GM15510 (cell line): ENCODE measurements around the gene MAP3K15.
A peak's percentile ranks its signal among the peaks of the same experiment; 100 is the strongest.

Source experiments
- POLR2A ChIP-seq: IDR thresholded peaks from 3 replicates; pipeline ENCODE4 v1.6.1; 2011; ENCODE audit warnings: borderline replicate concordance; ENCODE audit not compliant: insufficient read length; ENCODE audit errors: extremely low read depth

MAP3K15 gene

DNA sequence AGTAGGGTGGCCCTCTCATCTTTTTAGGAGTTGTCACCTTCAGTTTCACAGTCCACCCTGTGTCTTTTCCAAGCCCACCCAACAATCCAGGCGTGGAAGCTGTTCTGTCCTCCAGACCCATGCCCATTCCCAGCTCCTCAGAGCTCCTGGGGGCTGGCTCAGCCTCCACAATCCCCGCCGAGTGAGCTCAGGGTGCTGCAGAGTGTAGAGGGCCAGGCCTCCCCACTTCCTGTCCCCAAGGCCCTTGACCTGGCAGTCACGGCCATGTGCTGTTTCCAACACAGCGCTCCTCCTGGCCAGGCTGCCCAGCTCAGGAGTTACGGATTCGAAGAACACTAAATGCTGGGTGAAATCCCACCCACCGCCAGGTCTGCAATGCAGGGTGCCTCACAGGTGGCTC lies 139.8 kb downstream of the MAP3K15 start:
- no peak for TF ChIP-seq POLR2A

DNA sequence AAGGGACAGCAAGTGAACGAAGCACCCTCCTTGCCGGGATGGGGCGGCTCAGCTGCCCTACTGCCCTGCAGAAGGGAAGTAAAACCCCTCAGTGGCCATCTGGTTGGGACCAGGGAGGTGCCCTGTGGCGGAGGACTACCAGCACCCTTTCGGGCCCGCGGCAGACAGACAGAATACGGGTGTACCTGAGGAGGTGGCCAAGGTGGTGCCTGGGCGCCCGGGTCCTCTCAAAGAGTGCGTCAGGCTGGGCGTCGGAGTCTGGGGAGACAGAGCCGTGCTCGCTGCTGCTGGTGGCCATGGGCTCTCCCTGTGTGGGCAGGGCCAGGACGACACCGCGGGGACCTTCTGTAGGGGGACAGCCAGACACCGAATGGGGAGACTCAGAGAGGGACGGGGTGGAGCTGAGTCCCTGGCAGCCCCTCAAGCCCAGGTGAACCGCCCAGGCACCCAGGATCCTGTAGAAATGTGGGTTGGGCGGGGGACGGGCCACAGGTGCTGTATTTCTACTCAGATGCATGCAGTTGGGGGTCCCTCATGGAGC lies 141.9 kb downstream of the MAP3K15 start:
- no peak for TF ChIP-seq POLR2A

DNA sequence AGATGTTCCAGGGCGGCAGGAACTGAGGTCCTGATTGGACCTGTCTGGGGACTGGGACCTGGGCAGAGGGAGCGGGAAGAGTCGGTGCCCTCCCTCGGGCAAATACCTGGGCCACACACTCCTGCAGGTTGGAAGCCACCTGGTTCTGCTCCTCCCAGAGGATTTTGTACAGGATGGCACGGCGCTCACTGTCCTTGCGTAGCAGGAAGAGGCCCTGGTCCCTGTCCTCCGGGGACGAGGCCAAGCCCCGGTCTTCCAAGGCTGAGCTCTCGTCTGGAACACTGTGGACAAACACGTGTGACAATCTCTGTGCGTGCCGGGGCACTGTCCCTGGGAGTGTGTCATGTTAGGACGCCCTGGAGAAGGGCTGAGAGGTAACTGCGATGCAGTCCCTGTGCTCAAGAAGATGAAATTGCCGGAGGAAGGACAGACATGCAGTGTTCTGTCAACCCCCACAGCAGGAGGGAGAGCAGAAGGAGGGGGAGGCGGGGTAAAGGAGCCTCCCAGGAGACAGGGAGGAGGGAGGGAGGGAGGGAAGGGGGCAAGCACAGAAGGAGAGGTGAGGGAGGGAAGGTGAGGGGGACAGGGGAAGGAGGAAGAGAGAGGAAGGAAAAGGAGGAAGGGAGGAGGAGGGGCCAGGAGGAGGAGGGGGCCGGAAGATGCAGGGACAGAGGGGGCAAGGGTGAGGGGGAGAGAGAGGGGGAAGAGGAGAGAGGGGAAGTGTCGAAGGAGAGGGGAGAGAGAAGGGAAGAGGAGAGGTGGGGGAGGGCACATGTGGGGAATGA lies 142.6 kb downstream of the MAP3K15 start:
- TF ChIP-seq POLR2A, result no peak

DNA sequence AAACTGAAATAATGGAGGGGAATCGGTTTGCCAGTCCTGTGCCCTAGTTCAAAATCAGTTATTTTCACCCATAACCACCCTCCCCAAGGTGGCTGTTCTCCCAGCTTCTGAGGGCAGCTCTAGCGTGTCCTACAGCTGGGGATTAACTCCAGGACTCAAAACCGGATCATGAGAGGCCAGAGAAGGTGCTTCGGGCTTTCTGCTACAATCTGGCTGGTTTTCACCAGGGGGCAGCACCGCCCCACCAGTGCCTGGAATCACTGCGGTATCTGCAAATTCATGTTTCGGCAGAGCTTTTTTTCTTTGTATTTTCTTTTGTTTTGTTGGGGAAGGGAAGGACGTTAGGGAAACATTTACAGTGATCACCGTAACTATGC lies 143.2 kb downstream of the MAP3K15 start:
- no peak for TF ChIP-seq POLR2A

DNA sequence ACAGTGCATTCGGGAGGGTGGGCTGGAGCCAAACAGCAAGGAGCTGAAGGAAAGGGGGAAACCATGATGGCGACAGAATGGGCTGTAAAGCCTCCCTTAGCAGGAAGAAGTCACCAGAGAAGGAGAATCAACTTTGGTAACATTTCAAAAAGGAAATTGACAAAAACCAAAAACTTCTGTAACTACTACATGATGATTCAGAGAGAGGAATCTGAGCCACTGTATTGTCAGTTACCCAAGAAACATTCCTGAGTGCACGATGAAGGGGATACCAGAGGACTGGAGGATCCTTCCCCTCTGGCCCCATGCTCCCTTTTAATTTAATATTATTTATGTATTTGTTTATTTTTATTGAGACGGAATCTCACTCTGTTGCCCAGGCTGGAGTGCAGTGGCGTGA lies 145.2 kb downstream of the MAP3K15 start:
- no peak for TF ChIP-seq POLR2A

DNA sequence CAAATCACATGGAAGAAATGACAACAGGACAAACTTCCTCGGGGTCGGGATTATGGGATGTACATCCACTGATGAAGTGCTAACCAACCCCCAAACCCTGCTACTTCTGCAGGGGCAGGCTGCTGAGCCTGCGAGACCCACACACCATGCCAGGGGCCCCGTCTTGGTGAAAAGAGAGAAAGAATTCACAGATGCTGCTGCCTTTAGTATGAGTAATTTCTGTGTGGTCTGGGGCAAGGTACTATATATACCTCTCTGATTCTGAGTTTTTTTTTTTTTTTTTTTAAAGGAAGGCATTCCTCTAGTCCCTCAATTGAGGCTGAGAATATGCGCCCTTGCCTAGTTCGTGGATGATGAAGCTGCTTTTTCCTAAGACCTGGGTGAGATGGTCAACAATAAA lies 146.7 kb downstream of the MAP3K15 start:
- no peak for TF ChIP-seq POLR2A

DNA sequence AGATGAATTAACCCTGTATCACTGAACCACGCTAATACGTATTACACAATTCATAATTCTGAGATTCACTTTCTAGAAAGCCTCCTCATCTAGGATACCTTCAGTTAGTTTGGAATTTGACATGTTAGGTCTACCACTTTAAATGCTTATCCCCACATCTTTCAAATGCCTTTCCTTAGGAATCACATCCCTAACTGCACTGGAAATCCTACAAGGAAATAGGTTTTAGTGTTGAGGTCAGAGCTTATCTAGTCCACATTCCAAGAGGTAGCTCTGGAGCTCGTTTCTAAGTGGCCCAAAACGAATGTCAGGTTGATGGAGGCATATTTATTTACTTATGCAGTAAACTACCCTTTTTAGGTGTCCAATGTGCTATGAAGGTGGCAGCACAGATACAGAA lies 153.6 kb downstream of the MAP3K15 start:
- TF ChIP-seq POLR2A, result no peak

DNA sequence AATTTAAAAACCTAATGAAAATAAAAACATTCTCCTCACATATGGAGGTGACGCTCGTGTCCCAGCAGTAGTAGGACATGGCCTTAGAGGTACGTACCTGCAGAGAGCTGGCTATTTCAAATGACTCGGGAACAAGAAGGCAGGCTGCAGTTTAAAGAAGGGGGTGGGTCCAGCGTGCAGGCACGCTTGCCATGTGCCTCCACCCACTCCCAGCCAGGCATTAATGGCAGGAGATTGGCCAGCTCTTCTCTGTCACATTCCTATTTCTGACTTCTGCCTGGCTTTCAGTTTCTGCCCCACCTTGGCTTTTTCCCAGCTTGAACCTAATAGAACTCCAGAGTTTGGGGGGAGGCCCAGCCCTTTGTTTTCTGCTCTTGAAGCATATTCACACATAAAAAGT lies 154.4 kb downstream of the MAP3K15 start:
- no peak for TF ChIP-seq POLR2A

DNA sequence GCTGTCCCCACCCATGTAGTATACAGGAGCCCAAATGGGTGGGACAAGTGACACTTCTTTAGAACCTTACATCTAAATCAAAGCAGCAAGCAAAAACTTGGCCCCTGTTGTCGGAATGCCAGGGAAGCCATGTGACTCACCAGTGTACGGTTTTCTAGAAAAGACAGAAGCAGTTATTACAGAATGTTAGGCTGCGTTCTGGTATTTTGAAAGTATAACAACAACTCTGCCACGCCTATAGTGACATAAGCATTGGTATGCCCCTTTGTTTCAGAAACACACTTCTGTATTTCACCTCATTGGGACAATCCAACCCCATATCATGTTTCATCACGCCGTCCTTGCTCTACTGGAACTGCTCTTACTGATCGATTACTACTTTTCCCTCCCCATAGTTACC lies 156.8 kb downstream of the MAP3K15 start:
- TF ChIP-seq POLR2A, result no peak

DNA sequence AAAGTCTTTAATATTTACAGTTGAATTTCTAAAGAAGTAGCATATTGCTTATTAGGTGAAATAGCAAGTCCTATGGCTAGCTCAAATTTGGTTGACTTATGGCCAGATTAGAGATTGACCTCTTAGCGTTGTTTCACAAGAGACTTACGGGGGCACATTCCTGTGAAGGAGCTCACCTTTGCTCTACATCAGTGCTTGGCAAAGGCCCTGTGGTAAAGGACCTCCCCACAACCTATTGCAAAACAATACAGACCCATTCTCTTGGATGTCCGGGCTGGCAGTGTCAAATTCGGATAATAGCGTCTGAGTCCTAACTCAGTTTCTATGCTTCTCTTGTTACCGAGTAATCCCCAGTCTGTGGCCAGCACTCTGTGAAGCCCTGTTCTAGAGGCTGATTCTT lies 160.7 kb downstream of the MAP3K15 start:
- TF ChIP-seq POLR2A, result no peak

DNA sequence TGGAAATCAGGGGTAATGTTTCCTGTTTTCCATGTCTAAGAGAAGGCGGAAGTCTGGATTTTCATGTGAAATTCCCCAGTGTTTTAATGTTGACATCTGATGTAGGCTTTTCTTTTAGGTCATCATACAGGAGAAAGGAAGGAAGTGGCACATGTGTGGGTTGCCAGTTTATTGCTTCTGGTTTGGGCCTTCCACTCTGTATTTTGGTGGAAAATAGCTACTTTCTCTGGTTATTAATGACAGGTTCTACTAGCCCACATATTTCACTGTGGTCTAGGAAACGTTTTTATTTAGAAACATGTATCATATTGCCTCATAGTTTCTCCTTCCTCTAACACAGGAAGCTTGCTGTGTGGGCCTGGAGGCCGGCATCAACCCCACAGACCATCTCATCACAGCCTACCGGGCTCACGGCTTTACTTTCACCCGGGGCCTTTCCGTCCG lies 164.3 kb downstream of the MAP3K15 start:
- TF ChIP-seq POLR2A, result no peak

DNA sequence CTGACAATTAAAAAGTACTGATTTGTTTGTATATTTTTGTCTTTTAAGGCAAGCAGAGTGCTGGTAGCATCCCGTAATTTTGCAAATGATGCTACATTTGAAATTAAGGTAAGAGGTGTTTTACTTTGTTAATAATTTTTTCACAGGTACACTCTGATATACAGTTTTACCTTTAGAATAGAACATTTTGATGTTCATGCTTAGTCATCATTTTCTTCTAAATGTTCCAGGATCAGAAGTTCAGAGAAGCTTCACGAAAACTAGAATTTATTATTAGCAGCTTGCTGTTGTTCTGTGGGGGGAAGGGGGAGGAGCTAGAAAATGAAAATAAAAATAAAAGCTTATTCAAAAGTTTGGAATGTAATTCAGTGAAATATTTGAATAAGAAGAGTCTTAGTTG lies 166.0 kb downstream of the MAP3K15 start:
- TF ChIP-seq POLR2A, result no peak

DNA sequence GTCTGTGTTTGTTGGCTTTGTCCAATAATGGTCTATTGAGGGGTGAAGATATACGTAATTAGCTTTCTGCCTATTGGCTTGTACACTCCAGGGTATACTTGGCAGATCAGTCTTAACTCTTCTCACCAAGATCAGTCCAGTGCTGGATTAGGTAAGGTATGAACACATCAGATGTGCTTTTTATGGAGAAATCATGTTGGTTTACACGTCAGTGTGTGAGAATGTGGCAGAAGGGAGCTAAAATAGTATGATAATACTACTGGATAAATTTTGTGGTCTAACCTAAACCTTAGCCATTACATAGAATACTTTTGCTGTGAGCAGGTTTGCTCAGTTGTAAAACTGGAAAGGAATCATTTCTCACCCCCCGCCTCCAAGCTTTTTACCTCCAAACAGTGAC lies 167.4 kb downstream of the MAP3K15 start:
- no peak for TF ChIP-seq POLR2A

DNA sequence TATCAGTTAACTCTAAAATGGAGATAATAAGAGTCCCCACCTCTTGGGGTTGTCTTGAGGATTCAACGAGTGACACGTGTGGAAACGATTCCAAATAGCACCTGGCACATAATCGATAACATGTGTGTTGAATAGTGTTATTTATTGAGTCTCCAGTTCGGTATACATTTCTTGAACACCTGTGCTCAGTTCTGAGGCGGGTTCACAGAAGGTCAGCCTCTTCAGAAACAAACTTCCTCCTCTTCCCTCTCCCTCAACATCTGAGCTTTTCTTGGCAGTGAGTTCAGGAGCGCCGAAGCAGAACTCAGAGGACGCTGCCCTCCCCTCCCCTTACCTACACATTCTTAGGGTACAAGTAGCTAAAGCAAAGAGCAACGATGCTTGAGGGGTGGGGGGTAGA lies 170.6 kb downstream of the MAP3K15 start:
- TF ChIP-seq POLR2A, result no peak

DNA sequence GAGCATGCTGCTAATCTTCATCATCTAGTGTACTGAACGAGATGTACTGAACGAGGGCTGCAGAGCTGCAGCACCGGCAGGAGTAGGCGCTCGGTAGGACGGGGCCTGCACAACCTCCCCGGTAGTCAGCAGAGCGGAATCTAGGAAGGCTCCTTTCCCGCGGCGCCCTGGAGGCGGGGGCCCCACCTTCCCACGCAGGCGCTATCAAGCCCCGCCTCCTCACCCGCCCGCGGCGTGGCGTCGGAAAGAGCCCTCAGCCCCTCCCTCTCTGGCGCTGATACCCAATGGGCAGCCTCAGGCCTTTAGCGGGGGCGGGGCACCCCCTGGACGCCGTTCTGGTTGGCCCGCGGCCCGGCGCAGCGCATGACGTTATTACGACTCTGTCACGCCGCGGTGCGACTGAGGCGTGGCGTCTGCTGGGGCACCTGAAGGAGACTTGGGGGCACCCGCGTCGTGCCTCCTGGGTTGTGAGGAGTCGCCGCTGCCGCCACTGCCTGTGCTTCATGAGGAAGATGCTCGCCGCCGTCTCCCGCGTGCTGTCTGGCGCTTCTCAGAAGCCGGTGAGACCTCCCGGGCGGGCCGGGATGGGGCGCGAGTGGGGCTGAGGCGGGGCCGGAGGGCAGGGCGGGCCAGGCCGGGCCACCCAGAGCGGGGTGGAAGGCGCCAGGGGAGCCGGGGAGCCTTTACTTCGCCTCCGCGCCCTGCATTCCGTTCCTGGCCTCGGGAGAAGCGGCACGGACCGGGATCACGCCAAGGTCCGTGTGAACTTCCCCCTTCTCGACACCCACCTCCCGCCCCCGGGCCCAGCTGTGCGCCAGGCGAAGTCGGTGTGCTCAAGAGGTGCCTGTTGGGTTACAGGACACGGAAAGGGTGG lies 171.5 kb downstream of the MAP3K15 start, which contains the start of gene PDHA1:
PDHA1 (plus strand) TSS at position 393 of the 874 bp plus-strand sequence; CDS start at position 504, 111 bp downstream.
- peak; percentile 52 for TF ChIP-seq POLR2A
